Breast epithelium (tissue), 3 donors: ENCODE measurements around the gene PDZD7.

Experiments
- POLR2A ChIP-seq: fragments of 450-650 bp; IDR thresholded peaks from one replicate; pipeline ENCODE4 v1.6.1; 2016; ENCODE audit warnings: antibody characterized with exemption, mild to moderate bottlenecking, moderate library complexity
- POLR2AphosphoS5 ChIP-seq, 3 donors: sonication (generic); formaldehyde crosslinking; IDR thresholded peaks; one replicate each; pipeline ENCODE4 v1.6.1; 2017; ENCODE audit warnings: antibody characterized with exemption in 3 of 3
- TF ChIP-seq, protein P1 (sequence below), 3 donors: fragments of 450-650 bp; IDR thresholded peaks; one replicate each; pipeline ENCODE4 v1.5.1; 2016 to 2017; ENCODE audit warnings: antibody characterized with exemption in 3 of 3, mild to moderate bottlenecking in 3 of 3, moderate library complexity in 3 of 3

DNA sequence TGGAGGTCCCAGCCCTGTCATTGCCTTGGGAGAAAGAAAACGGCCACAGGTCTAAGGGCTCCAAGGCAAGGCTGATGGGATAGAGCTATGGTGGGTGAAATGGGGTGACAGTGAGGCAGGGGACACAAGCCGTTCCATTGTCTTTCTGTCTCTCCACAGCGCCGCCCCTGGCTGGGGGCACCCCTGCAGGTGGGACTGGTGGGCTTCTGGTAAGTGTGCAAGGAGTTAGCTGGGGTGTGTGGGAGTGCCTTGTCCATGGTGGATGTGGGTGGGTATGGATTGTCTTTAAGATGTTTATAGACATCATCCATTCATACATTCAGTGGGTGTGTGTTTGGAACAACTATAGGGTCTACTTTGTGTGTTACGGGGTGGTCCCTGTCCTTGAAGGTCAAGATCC, 7.6 kb upstream of the PDZD7 start:
- TF ChIP-seq, protein P1, sequence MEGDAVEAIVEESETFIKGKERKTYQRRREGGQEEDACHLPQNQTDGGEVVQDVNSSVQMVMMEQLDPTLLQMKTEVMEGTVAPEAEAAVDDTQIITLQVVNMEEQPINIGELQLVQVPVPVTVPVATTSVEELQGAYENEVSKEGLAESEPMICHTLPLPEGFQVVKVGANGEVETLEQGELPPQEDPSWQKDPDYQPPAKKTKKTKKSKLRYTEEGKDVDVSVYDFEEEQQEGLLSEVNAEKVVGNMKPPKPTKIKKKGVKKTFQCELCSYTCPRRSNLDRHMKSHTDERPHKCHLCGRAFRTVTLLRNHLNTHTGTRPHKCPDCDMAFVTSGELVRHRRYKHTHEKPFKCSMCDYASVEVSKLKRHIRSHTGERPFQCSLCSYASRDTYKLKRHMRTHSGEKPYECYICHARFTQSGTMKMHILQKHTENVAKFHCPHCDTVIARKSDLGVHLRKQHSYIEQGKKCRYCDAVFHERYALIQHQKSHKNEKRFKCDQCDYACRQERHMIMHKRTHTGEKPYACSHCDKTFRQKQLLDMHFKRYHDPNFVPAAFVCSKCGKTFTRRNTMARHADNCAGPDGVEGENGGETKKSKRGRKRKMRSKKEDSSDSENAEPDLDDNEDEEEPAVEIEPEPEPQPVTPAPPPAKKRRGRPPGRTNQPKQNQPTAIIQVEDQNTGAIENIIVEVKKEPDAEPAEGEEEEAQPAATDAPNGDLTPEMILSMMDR (IDR thresholded peaks at IDR 0.05) = no peak
- TF ChIP-seq POLR2A (no peak), POLR2AphosphoS5 (IDR thresholded peaks at IDR 0.05) (no peak)
